CD14-positive monocyte (primary cell): Measurements from ENCODE around the gene SPPL2C. TPM values are rescaled to one million over a fixed set of nuclear protein-coding genes. Genes with fewer than 3 reads are reported as not detected.

Experiments
- DNase-seq, 3 donors: peaks; one replicate each; pipeline ENCODE4 v3.0.0-alpha.2; 2011 to 2022
- H2AFZ ChIP-seq: 2 replicates; pipeline ENCODE4 v1.6.0; 2012; ENCODE audit warnings: mild to moderate bottlenecking, low read depth, low read length, inconsistent platforms; ENCODE audit not compliant: insufficient read depth, poor library complexity, severe bottlenecking
- H3K27ac ChIP-seq, 2 donors: 1 replicate in 1 of 2; 2 replicates in 1 of 2; pipeline ENCODE4 v1.5.1; 2012 to 2013; ENCODE audit warnings: low read length in 2 of 2, control low read depth in 1 of 2, inconsistent platforms in 1 of 2, low read depth in 1 of 2, mild to moderate bottlenecking in 1 of 2
- H3K27me3 ChIP-seq, 2 donors: one replicate each; pipeline versions ENCODE4 v1.6.0 to v1.6.1; 2011 to 2013; ENCODE audit warnings: low read length in 2 of 2; ENCODE audit not compliant: control insufficient read depth in 2 of 2, insufficient read depth in 2 of 2
- H3K36me3 ChIP-seq, 2 donors: replicated peaks in 1 of 2; 1 replicate in 1 of 2; 2 replicates in 1 of 2; pipeline versions ENCODE4 v1.5.1 to v1.6.1; 2012 to 2013; ENCODE audit warnings: low read length in 2 of 2, control low read depth in 1 of 2, inconsistent platforms in 1 of 2, mild to moderate bottlenecking in 1 of 2; ENCODE audit not compliant: insufficient read depth in 2 of 2, control insufficient read depth in 1 of 2
- H3K4me1 ChIP-seq, 2 donors: 1 replicate in 1 of 2; 2 replicates in 1 of 2; pipeline versions ENCODE4 v1.5.1 to v1.6.1; 2012 to 2013; ENCODE audit warnings: low read length in 2 of 2, control low read depth in 1 of 2, inconsistent platforms in 1 of 2, mild to moderate bottlenecking in 1 of 2, moderate library complexity in 1 of 2; ENCODE audit not compliant: insufficient read depth in 2 of 2, control insufficient read depth in 1 of 2
- H3K4me2 ChIP-seq: replicated peaks from 2 replicates; pipeline ENCODE3; 2012; ENCODE audit warnings: low read length, moderate library complexity, mild to moderate bottlenecking; ENCODE audit not compliant: poor library complexity, severe bottlenecking; ENCODE audit errors: extremely low read depth
- H3K4me3 ChIP-seq, 3 experiments: fragments of 200-600 bp in 1 of 3; sonication (generic) in 1 of 3; replicated peaks in 1 of 3; 1 replicate in 2 of 3; 2 replicates in 1 of 3; pipeline ENCODE4 v1.5.1; 2011 to 2013; ENCODE audit warnings: low read length in 3 of 3, mild to moderate bottlenecking in 3 of 3, control low read depth in 2 of 3, low read depth in 2 of 3, inconsistent platforms in 1 of 3, moderate library complexity in 1 of 3
- H3K79me2 ChIP-seq: 2 replicates; pipeline ENCODE4 v1.6.0; 2012; ENCODE audit warnings: mild to moderate bottlenecking, control low read depth, inconsistent platforms, low read length, moderate library complexity; ENCODE audit not compliant: insufficient read depth
- H3K9ac ChIP-seq: 2 replicates; pipeline ENCODE4 v1.6.0; 2017; ENCODE audit warnings: low read length, mild to moderate bottlenecking; ENCODE audit not compliant: insufficient read depth, poor library complexity, severe bottlenecking
- H3K9me3 ChIP-seq, 2 donors: replicated peaks in 1 of 2; 1 replicate in 1 of 2; 2 replicates in 1 of 2; pipeline versions ENCODE4 v1.5.1 to v1.6.1; 2012 to 2013; ENCODE audit warnings: low read length in 2 of 2, control low read depth in 1 of 2; ENCODE audit not compliant: control insufficient read depth in 1 of 2, insufficient read depth in 1 of 2
- H4K20me1 ChIP-seq: 2 replicates; pipeline ENCODE4 v1.6.0; 2012; ENCODE audit warnings: mild to moderate bottlenecking, low read length, control low read depth, moderate library complexity; ENCODE audit not compliant: insufficient read depth
- H3K27ac Mint-ChIP-seq, 7 donors: one replicate each; pipeline ENCODE4 v1.8.0; 2020; ENCODE audit warnings: mild to moderate bottlenecking in 7 of 7, mixed read lengths in 7 of 7, moderate library complexity in 6 of 7, inconsistent platforms in 2 of 7
- H3K27me3 Mint-ChIP-seq, 3 donors: one replicate each; pipeline ENCODE4 v1.8.0; 2021 to 2022; ENCODE audit warnings: low read depth in 3 of 3, mild to moderate bottlenecking in 3 of 3, mixed read lengths in 3 of 3, moderate library complexity in 3 of 3, inconsistent platforms in 1 of 3
- H3K36me3 Mint-ChIP-seq, 2 donors: one replicate each; pipeline ENCODE4 v1.8.0; 2020; ENCODE audit warnings: mixed read lengths in 2 of 2, inconsistent platforms in 1 of 2, mild to moderate bottlenecking in 1 of 2
- H3K4me1 Mint-ChIP-seq: one replicate; pipeline ENCODE4 v1.8.0; 2020; ENCODE audit warnings: mild to moderate bottlenecking, mixed read lengths
- H3K4me3 Mint-ChIP-seq, 2 donors: one replicate each; pipeline ENCODE4 v1.8.0; 2020; ENCODE audit warnings: mild to moderate bottlenecking in 2 of 2, mixed read lengths in 2 of 2, moderate library complexity in 1 of 2
- H3K9me3 Mint-ChIP-seq, 7 donors: one replicate each; pipeline ENCODE4 v1.8.0; 2020 to 2022; ENCODE audit warnings: mixed read lengths in 7 of 7, mild to moderate bottlenecking in 6 of 7, moderate library complexity in 6 of 7, inconsistent platforms in 2 of 7
- CTCF ChIP-seq: fragments of 200-600 bp; IDR thresholded peaks from one replicate; pipeline ENCODE4 v1.8.0; 2022; ENCODE audit warnings: antibody characterized with exemption, mild to moderate bottlenecking
- WGBS: methylation state at CpG from one replicate; pipeline ENCODE4 v1.1.5; 2013; ENCODE audit warnings: missing lambda C conversion rate; ENCODE audit not compliant: insufficient coverage; 5-methylcytosine and 5-hydroxymethylcytosine counted together
- intact Hi-C, 2 donors: fragments of 100-400 bp; cut with micrococcal nuclease; formaldehyde crosslinking; loops; one replicate each; pipeline versions ENCODE4 v1.15.0 to v1.15.1; 2023
- polyA plus RNA-seq, 3 donors: library from polyadenylated mRNA; depleted of rRNA in 1 of 3; unstranded in 2 of 3; stranded (reverse) in 1 of 3; fragments of 300-500 nt in 2 of 3; fragments of >200 nt in 1 of 3; fragmentation: Illumina TruSeq in 2 of 3; gene quantifications; 1 replicate in 2 of 3; 2 replicates in 1 of 3; pipeline ENCODE4 v1.2.3, GENCODE V29; 2012 to 2021

The SPPL2C gene
- polyA plus RNA-seq, 3 donors: not detected

DNA sequence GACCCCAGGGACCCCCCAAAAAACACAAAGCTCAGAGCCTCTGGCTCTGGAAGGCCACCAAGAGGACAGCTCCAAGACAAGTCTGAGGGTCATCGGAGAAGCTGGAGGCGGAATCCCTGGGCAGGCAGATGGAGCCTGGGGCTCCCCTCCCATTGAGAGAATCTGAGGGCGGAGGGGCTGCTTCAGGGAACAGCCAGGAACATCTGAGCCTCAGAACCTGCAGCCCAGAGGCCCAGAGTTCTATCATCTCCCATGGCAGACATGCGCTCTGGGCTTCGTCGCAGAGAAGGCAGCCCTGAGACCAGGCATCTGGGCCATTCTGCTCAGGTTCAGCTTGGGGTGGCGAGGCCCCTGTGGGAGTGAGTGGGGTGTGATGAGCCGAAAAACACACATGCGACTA is 7.1 kb upstream of the SPPL2C start:
- no peak overlapping the region for H3K4me3 Mint-ChIP-seq
- Histone ChIP-seq H3K4me2 (no peak overlapping the region), H3K79me2 (no peaks in the 10 kb centered on the region), H2AFZ (no peak overlapping the region), H3K27ac (no peak overlapping the region), H3K27me3 (no peaks in the 10 kb centered on the region), H4K20me1 (no peaks in the 10 kb centered on the region), H3K9ac (no peak overlapping the region), H3K9me3 (no peaks in the 10 kb centered on the region), H3K4me3 (no peak overlapping the region), H3K4me1 (no peaks in the 10 kb centered on the region), H3K36me3 (no peaks in the 10 kb centered on the region)
- intact Hi-C loops: loop anchor here in 1 of 2 donors (10.0 kb wide), 1 partner anchor 443 kb away; no protein-coding TSS in a partner anchor
- no peak for TF ChIP-seq CTCF
- WGBS: 93% methylated on average over 8 of the region's 9 CpGs
- H3K9me3 Mint-ChIP-seq: no peaks in the 10 kb centered on the region
- H3K27me3 Mint-ChIP-seq: peaks cover 3 to 6% (median 4%) of the 10 kb centered on the region in 3 donors
- no peaks in the 10 kb centered on the region for H3K4me1 Mint-ChIP-seq
- H3K27ac Mint-ChIP-seq: no peak overlapping the region
- no peaks in the 10 kb centered on the region for H3K36me3 Mint-ChIP-seq
- DNase-seq: no peak

DNA sequence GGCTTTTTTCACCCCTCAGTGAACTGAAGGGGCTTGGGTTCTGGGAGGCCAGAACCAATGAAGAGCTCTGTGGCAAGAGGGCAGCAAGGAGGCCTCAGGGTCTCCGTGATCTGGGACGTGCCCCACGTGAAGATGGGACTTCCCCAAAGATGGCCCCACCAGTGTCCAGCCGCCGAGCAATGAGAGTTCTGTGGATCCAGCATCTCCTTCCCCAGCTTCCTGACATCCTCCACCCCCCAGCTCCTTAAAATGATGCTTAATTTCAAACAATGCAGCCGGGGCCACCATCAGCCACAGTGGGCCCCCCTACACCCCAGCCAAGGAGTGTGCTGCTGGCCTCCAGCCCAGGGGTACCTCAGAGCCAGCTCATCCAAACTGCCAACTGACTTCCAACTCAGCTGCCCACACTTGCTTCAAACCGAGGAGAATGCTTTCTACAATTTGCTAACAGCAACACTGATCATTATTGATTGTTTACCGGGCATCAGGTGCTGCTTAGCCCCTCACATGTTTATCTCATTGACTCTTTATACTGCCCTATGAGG is 5.9 kb upstream of the SPPL2C start:
- Mint-ChIP-seq H3K36me3 (no peaks in the 10 kb centered on the region), H3K4me1 (no peaks in the 10 kb centered on the region), H3K9me3 (no peaks in the 10 kb centered on the region), H3K27me3 (peaks cover 3 to 11% (median 4%) of the 10 kb centered on the region in 3 donors), H3K4me3 (no peak overlapping the region), H3K27ac (no peak overlapping the region)
- intact Hi-C loops: loop anchor here in 1 of 2 donors (10.0 kb wide), 1 partner anchor 444 kb away; no protein-coding TSS in a partner anchor
- Histone ChIP-seq H3K9ac (no peak overlapping the region), H3K79me2 (no peaks in the 10 kb centered on the region), H3K4me2 (no peak overlapping the region), H2AFZ (no peak overlapping the region), H3K36me3 (no peaks in the 10 kb centered on the region), H3K27me3 (no peaks in the 10 kb centered on the region), H3K9me3 (no peaks in the 10 kb centered on the region), H3K4me1 (no peaks in the 10 kb centered on the region), H3K27ac (no peak overlapping the region), H3K4me3 (no peak overlapping the region), H4K20me1 (no peaks in the 10 kb centered on the region)
- DNase-seq: no peak
- WGBS: 88% methylated on average over 7 of the region's 8 CpGs
- TF ChIP-seq CTCF: no peak
